GM19438 (cell line): ENCODE measurements around the gene TRPM1.

ENCODE experiments used
- ATAC-seq: cut with Tn5 transposase; IDR thresholded peaks from one replicate; pipeline ENCODE4 v1.9.1; 2021; ENCODE audit warnings: low read depth; ENCODE audit not compliant: unreplicated experiment

Gene TRPM1

GRCh38 chr15:31051496-31052080, 49.9 kb downstream of the TRPM1 start:
- ATAC-seq = no peak

DNA sequence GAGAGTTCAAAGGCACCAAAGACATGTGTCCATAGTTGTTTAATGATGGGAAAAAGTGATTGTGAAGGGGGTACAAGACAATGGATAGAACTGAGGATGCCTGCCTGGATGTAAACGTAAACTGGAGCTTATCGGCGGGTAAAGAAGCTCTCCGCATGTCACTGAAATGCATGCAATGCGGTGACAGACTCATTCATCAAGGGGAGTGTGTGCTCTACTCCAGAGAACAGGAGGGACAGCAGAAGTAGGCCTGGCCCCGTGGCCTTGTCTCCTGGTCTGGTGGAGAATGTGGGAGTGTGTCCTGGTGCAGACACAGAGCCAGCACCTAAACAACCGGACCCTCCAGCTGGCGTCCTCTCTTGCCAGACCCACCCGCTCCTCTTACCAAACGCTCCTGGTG, 50.6 kb downstream of the TRPM1 start:
- ATAC-seq = no peak

DNA sequence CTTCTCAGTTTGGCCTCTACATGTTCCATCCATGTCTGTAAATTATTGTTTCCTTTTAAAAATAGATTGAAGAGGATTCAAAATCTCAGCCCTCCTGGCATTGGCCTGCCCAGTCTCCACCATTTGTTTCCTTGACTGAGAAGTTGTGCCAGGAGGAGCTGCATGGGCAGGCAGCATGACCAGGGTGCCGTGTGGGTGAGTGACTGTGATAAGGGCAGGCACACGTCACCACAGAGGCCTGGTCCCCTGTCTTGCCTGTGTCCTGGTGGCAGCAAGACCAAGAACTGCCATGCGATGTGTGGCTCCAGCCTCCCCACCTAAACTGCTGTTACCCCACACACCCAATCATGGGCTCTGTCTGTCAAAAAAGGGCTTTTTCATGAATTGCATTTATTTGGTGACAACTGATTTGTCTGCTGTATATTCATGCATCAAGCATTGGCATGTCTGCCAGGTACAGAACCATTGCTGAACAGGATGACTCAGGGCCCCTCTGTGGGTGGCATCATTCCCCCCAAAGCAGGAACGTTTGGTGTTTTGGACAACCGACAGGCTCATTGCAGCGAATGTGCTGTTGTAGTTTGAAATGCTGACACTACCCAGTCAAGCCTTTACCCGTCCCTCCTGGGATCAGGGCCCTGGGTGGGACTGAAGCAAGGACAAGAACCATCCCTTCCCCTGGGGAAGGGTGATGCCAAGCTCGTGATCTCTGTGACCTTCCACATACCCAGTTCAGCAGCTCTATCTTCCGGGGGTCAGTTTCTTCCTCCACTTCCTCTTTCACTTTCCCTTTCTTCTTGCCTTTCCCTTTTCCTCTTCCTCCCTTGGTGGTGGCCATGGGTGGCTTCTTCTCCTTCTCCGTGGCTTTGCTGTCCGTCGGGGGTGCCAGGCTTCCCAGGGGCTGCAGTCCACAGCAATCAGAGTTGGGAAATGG, 51.6 kb downstream of the TRPM1 start:
- ATAC-seq = no peak

DNA sequence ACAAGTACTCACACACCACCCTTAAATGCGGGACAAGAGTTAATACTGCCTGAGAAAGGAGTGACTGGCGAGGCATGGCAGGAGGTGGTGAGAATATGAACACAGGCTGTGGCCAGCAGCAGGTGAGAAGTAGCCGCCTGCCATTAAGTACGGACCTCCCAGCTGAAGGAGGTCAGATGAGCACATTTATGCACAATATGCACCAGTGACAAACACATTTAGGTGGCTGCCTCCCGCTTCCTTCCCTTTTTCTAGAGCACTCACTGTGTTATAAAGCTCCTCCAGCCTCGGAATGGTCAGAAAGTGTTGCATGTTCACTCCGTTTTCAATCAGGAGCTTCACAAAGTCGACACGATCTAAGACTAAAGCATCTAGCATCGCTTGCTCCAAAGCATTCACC, 52.4 kb downstream of the TRPM1 start:
- ATAC-seq = no peak

- no peak for ATAC-seq
These were observed 54.1 kb downstream of the TRPM1 start for GRCh38 chr15:31047437-31047836.

- ATAC-seq = no peak
These were observed 54.7 kb downstream of the TRPM1 start for GRCh38 chr15:31046759-31047359.

DNA sequence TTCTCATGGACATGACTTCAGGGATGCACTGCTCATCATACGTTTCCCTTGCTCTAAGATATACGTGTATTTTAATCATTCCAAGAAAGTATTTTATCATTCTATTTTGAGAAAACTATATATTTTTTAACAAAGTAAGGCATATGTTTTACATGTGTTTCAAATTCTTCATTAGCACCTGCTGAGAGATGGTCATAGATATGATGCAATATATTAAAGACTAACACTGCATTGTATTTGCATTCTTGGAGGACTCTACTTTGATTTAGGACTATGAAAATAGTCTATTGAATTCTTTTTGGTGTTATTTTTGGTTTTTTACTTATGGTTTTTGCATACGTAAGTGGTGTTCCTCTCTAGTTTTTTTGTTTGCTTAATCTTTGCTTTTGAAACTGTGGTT, 55.9 kb downstream of the TRPM1 start:
- no peak for ATAC-seq

- ATAC-seq = no peak
These were observed 58.8 kb downstream of the TRPM1 start for GRCh38 chr15:31042751-31043150.

DNA sequence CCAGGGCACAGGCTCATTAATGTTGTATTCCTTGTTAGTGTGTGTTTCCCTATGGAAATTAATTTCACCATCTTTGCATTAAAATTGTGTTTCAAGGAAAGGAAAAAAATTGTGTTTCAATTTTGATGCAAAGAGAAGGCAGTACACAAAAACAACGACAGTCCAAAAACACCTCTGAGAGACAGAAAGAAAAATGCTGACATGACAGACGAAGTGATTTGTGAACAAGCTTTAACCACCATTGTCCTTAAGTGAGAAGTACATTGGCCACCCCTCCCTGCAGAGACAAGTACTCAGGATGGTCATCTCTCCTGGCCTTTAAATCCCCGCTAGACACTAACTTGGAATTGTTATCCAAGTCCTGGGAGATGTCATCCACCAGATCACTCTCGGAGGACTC, 59.9 kb downstream of the TRPM1 start:
- ATAC-seq = no peak

DNA sequence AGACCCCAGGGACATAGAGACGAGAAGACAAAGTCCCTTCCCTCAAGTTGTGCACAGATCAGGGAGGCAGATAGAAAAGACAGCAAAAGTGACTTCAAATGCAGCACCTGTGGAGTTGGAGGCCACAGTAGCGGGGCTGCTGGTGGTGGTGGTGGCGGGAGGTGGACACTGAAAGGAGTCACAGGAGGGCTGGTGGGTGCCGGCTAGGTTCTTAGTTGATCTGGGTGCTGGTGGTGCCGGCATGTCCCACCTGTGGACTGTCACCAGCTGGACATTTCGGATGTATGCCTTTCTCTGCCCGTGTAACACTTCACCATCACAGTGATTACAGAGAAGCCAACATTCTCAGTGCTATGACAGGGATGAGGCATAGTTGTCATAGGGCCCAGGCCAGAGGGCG, 60.9 kb downstream of the TRPM1 start:
- no peak for ATAC-seq

DNA sequence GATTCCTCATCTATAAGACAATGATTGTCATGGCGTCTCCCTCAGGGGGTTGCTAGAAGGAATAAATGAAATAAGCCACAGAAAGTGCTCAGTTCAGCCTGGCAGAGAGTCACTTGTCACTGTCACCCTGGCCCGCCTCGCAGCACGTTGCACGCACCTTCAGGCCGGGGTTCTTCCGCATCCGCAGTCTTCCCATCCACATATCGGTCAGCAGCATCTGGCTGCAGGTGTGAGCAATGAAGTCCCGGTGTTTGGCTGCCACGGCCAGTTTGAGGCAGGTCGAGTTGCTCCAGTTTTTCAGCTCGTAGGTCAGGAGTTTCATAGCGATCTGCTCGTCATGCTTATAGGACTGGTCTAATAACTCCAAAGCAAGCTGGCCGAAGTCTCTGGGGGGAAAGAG, 61.6 kb downstream of the TRPM1 start:
- no peak for ATAC-seq

DNA sequence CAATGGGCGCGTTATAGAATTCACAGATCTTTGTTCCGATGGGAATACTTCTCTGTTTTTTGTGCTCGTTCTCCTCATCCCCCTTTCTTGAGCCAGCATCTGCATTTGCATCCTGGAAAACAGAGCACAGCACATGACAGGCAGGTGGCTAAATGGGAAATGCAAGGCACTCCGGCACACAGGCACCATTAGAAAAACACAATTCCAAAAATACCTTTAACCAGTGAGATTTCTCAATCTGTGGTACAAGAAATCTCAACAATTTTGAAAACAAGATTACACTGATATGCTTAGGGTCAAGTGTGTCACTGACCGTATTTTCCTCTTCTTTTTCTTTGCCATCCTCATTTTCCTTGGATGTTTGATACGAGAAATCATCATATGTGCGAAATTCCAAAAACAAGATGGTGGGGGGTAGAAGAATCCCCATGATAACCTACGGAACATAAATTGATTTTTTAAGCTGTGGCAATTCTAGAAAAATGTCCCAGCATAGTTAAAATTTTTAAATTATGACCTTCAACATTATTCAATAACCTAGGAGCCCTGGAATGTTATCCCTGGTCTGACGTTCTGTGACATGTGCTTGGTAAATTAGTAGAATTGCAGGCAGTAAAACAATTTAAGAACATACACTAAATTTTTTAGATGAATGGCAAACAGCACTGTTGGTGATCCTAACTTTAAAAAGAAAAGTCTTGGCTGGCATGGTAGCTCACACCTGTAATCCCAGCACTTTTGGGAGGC, 63.6 kb downstream of the TRPM1 start:
- no peak for ATAC-seq

DNA sequence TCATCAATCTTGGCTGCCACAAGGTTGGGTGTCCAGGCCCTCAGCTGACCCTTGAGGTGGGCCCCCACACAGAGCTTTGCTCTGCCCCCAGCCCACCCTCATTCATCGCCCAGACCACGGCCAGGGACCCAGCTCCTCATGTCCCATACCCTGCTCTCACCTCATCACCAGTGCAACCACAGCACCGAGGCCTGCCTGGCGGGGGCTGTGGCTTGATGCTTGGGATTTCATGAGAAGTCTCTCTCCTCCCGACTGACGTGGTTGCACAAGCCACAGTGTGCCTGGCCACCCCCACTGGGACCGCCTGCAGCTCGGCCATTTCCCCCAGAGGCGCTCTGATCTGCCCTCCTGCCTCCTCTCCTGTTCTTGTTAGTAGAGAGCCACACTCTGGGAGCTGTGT, 64.7 kb downstream of the TRPM1 start:
- ATAC-seq = no peak

DNA sequence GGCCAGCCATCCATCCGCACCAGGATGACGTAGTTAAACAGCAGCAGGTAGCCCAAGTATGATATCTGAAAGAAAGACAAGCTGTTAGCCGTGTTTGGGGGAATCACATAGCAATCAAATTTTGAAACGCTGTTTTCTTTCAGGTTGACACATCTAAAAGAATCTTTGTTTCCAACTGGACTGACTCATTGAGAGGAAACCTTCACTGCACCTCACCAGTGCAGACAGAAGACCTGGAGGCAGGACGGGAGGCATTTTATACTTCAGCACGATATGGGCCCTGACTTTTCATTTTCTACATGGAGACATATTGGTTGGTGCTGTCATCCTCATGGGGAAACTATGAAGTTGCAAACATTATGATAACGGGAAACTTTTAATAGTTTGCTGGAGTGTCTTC, 65.9 kb downstream of the TRPM1 start:
- no peak for ATAC-seq

DNA sequence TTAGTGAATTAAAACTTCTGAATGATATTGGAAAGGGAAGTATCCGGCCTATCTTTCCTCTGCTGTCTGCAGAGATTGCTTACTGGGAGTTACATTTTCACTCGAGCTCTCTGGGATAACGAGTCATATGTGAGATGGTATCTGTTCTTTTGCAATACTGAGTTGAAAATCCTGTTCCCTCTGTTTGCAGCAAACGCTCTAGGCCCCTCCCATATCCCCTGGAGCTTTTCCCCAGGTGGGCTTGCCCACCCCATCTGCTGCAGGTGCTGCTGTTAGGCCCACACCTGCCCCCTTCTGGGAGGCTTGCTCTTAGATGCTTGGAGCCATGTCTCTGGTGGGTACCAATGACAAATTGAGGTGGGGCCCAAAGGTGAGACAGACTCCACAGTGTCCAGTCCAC, 67.4 kb downstream of the TRPM1 start:
- no peak for ATAC-seq

DNA sequence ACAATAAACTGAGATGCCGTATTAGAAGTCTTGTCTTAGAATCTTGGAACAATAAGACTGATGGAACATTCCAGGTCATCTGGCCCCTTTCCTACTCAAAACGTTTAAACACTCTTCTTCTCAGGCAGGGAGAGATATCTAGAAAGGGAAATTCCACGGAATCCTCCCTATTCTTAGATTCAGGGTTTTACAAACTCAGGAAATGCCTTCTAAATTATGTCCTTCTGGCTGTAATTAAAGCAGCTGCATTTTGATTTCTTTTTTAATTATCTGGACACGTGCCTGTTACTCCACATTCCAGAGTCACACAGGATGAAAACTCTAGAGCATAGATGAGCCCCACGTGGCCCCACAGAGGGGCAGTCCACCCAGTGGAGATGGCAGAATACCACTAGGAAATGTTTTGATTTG, 68.6 kb downstream of the TRPM1 start:
- no peak for ATAC-seq

DNA sequence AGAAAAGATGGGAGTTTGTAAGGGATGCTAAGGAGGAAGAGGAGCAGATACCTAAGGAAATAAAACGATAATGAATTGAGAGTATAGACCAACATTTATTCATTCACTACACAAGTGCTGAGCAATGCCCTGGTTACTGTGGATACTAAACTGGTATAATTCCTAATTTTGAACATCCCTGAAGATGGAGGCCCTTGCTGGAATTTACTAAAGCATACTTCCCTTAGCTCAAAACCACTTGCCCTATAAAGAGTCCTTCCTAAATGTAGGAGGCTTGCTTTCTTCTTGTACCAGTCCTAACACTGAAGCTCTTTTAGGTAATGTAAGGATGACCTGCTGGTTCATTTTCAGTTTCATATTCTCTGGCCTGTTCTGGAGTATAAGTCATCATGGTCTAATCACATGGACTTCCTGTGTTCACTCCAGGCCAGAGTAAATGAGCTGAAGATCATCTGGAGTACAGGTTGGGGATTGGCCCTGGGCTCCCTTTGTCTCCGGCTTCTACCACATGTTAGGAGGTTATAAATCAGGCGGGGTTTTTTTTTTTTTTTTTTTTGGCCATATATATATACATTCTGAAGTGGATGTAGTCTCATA, 70.0 kb downstream of the TRPM1 start:
- ATAC-seq = peak; percentile 94

DNA sequence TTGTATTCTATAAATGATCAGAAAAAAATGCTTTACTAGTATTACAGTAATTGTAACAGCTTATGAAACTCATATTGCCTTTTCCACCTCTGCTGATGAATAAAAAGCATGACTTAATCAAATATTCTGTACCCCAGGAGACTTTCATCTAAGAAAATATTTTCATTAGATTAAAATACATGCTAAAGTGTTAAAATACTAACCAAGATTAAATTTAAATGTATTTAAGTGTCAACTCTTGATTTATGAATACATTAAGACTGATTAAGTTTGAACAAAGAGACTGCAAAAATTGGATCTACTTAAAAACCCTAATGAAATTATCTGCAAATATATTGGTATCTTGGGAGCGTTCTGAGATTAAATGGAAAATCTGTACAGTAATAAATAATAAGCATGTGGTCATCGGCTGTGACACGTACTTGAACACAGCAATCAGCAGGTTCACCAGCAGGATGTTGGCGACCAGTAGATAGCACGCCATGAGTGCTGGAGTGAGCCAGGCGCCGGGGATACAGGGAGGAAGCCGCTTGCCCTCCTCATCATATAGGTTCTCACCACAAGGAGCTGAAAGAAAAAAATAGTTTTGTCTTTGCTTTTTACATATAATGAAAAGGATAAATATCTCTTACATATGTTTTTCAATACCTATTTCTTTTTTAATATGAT, 73.5 kb downstream of the TRPM1 start:
- no peak for ATAC-seq

DNA sequence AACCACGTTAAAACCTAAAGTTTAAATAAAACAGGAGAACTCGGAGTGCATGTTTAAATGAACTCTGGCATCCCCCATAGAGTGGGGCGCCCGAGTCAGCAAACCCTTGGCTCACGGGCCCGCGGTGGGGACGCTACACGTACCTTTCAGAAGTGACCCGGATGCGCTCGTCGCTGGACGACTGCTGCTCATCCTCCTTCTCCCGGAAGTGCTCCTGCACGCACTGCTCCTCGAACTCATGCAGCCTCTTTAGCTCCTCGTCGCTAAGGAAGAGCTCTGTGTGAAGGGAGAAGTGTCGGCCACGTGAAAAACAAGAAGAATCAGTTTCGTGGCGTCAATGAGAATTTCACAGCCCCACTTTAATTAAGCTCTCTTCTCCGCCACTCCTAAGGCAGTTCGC, 75.5 kb downstream of the TRPM1 start:
- ATAC-seq = no peak

GRCh38 chr15:31024979-31025378, 76.5 kb downstream of the TRPM1 start:
- no peak for ATAC-seq
